ENCODE data around the gene PHLPP1.
A peak's percentile ranks its signal among the peaks of the same experiment; 100 is the strongest.
"Not testable (repeated sequence)": the region's sequence is repeated elsewhere in the genome, so short reads cannot be mapped to it uniquely, and the experiment has no call there.

PHLPP1 gene

GRCh38 chr18:62717925-62718800 lies 2.8 kb downstream of the PHLPP1 start:
- no peak for DNase-seq

GRCh38 chr18:62720048-62720447 lies 4.7 kb downstream of the PHLPP1 start:
- no peak for DNase-seq

GRCh38 chr18:62720766-62721613 lies 5.6 kb downstream of the PHLPP1 start:
- DNase-seq = no peak

GRCh38 chr18:62721839-62722795 lies 6.8 kb downstream of the PHLPP1 start:
- DNase-seq = no peak

GRCh38 chr18:62723666-62724281 lies 8.4 kb downstream of the PHLPP1 start:
- no peak for DNase-seq

- no peak for DNase-seq
Measured at GRCh38 chr18:62725896-62726295, 10.6 kb downstream of the PHLPP1 start.

GRCh38 chr18:62728254-62728653 lies 12.9 kb downstream of the PHLPP1 start:
- DNase-seq = no peak

- DNase-seq = no peak
Measured at GRCh38 chr18:62729487-62730386, 14.4 kb downstream of the PHLPP1 start.

- DNase-seq = no peak
Measured at GRCh38 chr18:62730941-62731340, 15.6 kb downstream of the PHLPP1 start.

GRCh38 chr18:62732617-62733016 lies 17.3 kb downstream of the PHLPP1 start:
- no peak for DNase-seq

- DNase-seq = no peak
Measured at GRCh38 chr18:62734290-62734689, 18.9 kb downstream of the PHLPP1 start.

- DNase-seq = no peak
Measured at GRCh38 chr18:62735387-62735786, 20.0 kb downstream of the PHLPP1 start.

GRCh38 chr18:62736077-62736855 lies 20.9 kb downstream of the PHLPP1 start:
- no peak for DNase-seq

- DNase-seq = no peak
Measured at GRCh38 chr18:62737241-62737873, 22.0 kb downstream of the PHLPP1 start.

- no peak for DNase-seq
Measured at GRCh38 chr18:62738639-62739038, 23.3 kb downstream of the PHLPP1 start.

- DNase-seq = no peak
Measured at GRCh38 chr18:62739911-62740310, 24.6 kb downstream of the PHLPP1 start.

- not testable (repeated sequence) for DNase-seq
Measured at GRCh38 chr18:62740650-62741049, 25.3 kb downstream of the PHLPP1 start.

GRCh38 chr18:62741118-62741566 lies 25.8 kb downstream of the PHLPP1 start:
- peak; percentile 40 for DNase-seq

- DNase-seq = no peak
Measured at GRCh38 chr18:62741584-62741983, 26.2 kb downstream of the PHLPP1 start.
